ENCODE measurements around the gene CTSG.
"Not testable (repeated sequence)": the region's sequence is repeated elsewhere in the genome, so short reads cannot be mapped to it uniquely, and the experiment has no call there.

Gene CTSG, protein sequence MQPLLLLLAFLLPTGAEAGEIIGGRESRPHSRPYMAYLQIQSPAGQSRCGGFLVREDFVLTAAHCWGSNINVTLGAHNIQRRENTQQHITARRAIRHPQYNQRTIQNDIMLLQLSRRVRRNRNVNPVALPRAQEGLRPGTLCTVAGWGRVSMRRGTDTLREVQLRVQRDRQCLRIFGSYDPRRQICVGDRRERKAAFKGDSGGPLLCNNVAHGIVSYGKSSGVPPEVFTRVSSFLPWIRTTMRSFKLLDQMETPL

DNA sequence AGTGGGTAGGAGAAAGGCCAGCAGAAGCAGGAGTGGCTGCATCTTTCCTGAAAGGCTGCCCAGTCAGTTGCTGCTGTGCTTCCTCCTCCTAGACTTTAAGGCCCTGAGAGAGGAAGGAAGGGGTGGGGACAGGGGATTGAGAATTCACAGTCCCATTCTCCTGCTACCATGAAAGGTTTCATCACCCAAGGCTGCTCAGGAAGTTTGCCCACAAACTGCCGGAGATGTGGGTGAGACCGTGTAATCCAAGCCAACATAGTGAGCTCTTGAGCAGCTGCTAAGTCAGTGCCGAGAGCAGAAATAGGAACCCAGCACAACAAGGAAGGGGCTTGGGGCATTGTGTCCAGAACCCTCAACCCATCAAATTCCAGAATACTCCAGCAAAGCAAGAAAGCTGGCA is at the start of gene CTSG:
Gene CTSG (minus strand): TSS at position 69 of the 400 bp plus-strand sequence. CDS start 27 bp downstream, at position 42.
- no peak for DNase-seq

DNA sequence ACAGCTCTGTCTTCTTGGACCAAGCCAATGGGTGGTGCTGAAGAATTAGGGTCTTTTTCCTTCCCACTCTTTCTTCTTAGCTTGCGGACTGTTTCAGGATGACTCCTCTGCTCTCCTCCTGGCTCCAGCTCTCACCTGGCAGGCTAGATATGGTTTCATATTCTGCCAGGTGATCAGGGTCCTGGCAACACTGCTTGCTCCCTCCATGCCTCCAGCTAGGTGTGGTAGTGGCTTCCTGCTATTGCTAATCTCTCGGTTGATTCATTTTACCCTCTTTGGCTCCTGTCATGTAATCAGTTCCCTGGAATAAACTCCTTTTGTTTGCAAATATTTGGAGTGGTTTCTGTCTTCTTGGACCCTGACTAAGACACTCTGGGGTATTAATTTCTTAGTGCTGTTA is 37.7 kb upstream of the CTSG start:
- no peak for DNase-seq

DNA sequence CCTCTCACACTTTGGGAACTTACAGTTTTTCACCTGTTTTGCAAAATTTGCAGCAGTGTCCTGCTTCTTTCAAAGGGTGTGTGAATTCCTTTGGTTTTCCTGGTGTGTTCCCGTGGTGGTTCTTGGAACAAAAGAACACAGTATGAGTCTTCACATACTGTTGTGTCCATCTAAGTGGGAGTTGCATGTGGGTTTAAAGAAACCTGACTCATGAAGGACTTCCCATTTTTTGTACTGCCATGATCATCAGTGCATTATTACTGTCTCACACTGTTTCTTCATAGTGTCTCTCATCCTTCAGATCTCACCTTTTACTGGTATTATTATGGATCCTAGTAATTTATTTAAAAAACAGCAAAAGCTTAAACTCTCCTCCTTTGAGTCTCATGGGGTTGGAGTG is 37.2 kb upstream of the CTSG start:
- DNase-seq, result no peak

DNA sequence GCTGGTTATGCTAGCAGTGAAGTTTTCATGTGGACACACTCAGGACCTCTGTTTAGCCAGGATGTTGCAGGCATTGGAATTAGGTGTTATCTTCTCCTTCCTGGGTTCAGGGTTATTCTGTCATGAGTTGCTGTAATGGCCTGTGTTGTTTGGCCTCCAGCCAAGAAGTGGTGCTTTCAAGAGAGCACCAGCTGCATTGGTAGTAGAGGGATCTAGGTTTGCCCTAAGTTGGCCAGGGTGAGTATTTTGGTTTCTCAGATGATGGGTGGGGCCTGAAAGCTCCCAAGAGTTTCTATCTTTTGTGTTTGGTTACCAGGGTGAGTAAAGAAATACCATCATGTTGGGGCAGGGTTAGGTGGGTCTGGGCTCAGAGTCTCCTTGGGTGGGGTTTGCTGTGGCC is 36.1 kb upstream of the CTSG start:
- no peak for DNase-seq

DNA sequence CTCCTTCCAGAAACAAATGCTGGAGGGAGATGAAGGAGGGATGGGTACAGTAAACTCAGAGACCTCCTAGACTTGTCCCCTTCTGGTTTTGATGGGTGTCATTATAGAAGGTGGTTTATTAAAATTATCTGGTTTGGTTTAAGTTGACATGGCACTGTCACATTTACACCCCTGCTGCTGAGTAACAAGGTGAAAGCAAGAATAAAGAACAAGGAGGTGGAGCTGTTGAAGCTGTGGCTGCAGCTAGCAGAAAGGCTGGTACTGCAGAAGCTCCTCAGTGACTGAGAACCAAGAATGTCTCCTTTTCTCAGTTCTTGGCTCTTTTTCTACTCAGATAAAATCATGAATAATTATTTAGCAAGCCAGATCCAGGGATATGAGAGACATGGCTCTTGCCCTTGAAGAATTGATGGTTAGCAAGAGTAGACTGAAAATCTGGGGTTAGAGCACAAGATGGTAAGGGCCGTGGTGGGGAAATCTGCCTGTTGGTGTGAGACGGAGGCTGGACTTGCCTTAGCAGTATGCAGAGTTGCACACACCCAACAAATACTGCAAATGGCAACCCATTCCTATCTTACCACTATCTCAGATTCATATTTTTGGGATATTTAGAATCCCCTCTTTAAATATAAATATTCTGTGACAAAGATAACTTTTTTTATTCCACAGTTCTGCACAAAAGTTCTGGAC is 33.8 kb upstream of the CTSG start, which contains the start of gene GZMH:
Gene GZMH (minus strand): TSS at position 31 of the 690 bp plus-strand sequence. CDS start 72 bp downstream, outside the sequence.
- no peak for DNase-seq

DNA sequence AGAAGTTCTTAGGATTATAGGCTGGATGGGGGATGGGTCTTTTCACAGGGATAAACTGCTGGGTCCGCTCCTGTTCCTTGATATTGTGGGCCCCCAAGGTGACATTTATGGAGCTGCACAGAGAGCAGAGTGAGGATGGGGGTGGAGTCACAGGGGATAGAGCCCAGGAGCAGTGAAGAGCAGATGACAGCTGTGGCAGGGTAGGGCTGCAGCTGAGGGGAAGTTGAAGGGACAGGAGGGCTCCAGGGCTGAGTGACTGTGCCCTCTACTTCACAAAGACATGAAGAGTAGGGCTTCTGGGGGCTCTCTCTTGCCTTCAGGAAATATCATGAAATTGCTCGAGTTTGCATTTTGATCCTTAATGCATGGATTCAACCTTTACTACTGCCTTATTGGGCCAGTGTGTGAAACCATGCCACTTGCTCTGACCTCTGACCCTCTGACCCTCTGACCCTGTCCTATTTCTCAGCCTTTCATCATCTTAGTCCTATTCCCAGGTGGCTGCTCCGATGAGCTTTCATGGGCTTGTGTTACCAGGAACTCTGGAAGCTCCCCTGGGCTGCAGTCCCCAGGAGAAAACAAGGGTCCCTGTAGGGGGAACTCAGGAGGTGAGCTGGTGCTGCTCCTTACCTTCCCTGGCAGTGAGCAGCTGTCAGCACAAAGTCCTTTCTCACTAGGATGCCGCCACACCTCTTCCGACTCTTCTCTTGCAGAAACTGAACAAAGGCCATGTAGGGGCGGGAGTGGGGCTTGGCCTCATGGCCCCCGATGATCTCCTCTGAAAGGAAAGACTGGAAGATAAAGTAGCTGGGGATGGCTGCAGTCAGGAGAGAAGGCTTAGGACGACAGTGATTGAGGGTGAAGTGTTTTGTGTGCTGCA is 31.8 kb upstream of the CTSG start:
- DNase-seq, result no peak

DNA sequence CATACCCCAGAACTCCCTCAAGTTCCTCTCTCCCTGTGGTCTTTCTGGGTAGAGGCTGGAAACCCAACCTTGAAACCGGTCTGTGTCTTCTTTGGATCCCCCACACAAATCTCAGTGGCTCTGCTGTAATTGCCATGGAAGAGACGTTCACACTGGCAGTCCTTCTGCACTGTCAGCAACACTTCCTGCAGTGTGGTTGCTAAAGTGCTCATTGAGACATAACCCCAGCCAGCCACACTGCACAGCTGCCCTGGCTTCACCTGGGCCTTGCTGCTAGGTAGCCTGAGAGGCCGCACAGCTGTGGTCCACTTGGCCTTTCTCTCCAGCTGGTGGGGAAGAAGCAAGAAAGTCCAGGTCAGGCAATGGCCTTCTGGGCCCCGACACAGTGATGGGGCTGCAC is 31.0 kb upstream of the CTSG start:
- no peak for DNase-seq

DNA sequence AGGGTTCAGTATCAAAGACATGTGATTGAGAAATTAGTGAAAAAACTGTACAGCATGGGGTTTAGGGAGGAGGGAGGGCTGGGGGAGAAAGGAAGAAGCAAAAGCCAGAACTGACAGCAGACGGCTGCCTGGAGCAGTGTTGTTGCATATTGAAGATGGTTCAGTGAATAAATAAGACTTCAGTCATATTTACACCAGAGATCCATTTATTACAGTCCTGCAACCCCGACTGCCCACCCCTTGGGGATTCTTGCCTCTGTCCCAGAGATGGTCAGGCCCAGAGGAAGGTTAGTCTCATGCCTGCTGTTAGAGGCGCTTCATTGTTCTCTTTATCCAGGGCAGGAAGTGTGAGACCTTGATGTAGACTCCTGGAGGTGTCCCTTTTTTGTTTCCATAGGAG is 30.2 kb upstream of the CTSG start:
- no peak for DNase-seq

DNA sequence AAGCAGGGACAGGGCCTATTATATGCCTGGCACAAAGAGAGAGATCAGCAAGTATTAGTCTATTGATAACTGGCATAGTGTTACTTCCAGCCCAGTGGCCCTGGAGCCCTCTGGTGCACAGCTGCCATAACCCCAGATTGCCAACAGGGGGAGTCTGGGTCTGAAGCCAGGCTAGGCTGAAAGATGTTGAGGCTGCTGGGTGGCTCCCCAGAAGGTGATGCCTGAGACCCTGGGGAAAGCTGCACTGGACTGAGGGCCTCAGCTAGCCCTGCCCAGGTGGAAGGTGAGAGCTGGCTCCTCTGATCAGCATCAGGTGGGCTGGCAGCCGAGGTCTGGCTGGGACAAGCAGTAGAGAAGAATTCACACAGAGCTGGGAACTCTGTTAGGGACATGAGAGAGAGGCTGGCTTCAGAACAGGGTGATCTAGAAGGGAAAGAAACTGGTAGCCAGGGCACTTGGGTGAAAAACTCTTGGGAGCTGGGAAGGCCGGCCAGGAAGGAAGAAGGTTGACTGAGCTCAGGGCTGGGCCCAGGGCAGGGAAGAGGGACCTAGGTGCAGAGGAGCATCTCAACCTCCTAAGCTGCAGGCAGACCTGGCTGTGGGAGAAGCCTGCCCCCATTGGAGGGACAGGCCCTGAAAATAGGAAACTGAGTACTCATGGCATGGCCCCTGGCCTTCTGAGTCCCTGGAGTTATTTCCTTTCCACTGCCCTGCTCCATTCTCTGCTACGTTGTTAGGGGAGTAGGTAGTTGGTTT is 29.6 kb upstream of the CTSG start:
- DNase-seq, result no peak

DNA sequence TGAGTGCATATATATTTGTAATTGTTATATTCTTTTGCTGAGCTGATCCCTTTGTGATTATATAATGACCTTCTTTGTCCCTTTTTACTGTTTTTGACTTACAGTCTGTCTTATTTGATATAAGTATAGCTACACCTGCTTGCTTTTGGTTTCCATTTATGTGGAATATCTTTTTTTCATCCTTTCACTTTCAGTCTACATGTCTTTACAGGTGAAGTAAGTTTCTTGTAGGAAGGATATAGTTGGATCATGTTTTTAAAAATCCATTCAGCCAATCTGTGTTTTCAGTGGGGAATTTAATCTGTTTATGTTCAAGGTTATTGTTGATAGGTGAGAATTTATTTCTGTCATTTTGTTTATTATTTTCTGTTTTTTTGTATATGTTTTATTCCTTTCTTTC is 21.4 kb upstream of the CTSG start:
- DNase-seq, result no peak

DNA sequence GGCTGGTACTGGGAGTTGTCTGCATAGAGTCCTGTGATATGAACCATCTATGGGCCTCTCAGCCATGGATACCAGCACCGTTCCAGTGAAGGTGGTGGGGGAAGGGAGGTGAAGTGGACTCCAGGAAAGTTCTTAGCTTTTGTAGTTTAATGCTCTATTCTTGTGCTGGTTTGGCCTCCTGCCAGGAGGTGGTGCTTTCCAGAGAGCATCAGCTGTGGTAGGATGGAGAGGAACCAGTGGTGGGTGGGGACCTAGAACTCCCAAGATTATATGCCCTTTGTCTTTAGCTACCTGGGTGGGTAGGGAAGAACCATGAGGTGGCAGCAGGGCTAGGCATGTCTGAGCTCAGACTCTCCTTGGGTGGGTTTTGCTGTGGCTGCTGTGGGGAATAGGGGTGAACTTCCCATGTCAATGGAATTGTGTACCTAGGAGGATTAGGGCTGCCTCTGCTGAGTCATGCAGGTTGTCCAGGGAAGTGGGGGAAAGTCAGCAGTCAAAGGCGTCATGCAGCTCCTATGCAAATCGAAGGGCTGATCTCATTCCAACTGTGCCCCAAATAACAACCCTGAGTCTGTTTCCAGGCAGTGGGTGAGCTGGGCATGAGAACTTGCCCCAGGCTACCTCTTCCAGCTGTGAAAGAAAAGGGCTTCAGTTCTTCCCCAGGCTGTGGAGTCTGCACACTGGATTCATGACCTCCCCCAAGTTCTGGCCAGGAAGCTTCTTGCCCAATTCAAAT is 19.2 kb upstream of the CTSG start:
- no peak for DNase-seq

DNA sequence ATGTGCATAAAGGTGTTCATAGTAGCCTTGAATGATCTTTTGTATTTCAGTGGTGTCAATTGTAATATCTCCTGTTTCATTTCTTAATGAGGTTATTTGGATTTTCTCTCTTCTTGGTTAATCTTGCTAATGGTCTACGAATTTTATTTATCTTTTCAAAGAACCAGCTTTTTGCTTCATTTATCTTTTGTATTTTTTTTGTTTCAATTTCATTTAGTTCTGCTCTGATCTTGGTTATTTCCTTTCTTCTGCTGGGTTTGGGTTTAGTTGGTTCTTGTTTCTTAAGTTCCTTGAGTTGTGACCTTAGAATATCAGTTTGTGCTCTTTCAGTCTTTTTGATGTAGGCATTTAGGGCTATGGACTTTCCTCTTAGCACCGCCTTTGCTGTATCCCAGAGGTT is 15.0 kb upstream of the CTSG start:
- DNase-seq, result not testable (repeated sequence)

DNA sequence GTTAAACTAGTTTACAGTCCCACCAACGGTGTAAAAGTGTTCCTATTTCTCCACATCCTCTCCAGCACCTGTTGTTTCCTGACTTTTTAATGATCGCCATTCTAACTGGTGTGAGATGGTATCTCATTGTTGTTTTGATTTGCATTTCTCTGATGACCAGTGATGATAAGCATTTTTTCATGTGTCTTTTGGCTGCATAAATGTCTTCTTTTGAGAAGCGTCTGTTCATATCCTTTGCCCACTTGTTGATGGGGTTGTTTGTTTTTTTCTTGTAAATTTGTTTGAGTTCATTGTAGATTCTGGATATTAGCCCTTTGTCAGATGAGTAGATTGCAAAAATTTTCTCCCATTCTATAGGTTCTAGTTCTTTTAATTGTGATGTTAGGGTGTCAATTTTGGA is 8.4 kb upstream of the CTSG start:
- DNase-seq, result not testable (repeated sequence)

DNA sequence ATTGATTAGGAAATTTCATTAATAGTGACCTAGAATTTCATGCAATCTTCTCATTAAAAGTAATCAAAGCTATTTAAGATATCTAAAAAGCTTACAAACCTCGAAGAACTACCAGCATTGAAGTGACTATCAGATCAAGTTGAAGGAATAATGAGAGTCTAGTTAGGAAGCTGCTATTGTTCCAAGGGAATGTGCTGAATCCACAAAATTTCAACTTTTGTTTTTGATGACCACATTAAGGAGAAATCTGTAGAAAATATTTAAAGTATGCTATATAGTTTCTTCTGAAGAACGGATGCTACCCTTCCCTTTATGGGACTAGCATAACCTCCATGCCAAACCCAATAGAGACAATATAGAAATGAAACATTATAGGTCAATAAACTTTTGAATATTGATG is 2.5 kb upstream of the CTSG start:
- DNase-seq, result no peak

DNA sequence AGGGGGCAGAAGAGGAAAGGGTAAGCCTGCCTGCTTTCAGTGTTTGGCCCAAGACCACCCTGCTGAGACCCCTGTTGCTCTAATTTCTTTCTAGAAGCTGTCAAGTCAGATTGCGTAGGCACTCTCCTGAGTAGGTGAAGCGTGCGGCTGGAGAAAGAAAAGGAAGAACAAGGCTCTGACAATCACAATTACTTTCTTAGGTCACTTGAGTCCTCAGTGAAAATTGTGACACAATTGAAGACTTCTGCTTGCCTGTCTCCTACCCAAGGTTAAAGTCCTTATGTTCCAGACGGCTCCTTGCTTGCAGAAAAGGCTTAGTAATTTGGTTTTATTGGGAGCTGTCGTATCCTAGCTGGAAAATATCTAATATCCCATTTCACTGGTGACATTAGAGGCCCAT is 721 bp upstream of the CTSG start:
- no peak for DNase-seq

DNA sequence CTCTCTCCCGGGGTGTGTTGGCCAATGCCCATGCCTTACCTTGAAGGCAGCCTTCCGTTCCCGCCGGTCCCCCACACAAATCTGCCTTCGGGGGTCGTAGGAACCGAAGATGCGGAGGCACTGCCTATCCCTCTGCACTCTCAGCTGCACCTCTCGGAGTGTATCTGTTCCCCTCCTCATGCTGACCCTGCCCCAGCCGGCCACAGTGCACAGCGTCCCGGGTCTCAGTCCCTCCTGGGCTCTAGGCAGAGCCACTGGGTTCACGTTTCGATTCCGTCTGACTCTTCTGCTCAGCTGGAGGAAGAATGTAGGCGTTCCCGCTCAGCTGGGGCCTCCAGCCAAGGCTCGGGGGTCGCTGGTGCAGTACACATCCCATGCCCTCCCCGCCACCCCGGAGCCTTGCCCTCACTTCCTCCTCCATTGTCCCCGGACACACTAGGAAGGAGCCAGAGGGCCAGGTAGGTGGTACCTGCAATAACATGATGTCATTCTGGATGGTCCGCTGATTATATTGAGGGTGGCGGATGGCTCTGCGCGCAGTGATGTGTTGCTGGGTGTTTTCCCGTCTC is 1.8 kb downstream of the CTSG start:
- DNase-seq, result no peak

DNA sequence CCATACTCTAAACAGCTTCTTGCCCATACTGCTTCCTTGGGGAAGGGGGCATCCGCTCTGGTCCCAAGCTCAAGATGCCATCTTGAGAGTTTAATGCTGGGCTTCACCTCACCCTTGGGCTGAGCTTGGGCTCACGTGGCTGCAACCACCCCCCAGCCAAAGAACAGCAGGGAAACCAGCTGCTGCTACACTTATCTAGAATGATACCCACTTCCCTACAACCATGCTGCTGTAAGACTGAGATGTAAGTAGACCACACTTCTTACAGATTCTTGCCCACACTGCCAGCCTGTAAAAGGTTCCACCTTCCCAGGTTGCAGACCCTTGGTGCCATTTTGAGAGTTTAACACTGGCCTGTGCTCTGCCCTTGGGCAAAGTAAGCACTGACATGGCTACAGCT is 9.7 kb downstream of the CTSG start:
- DNase-seq, result no peak

DNA sequence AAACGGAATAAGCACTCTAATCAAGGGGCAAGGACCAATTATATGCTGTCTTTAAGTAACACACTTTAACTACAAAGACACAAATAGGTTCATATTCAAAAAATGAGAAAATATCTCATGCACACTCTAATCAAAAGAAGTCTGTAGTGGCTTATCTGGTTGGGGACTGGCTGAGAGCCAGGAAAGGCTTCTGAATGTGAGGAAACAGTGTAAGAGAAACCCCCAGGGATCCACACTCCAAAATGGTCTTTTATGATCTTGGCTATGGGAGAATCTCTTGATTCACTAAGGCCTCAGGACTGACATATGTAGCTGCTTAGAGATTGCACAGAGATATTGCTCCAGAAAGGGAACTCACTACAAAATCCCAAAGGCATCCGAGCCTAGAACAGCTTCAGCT is 10.3 kb downstream of the CTSG start:
- DNase-seq, result no peak

DNA sequence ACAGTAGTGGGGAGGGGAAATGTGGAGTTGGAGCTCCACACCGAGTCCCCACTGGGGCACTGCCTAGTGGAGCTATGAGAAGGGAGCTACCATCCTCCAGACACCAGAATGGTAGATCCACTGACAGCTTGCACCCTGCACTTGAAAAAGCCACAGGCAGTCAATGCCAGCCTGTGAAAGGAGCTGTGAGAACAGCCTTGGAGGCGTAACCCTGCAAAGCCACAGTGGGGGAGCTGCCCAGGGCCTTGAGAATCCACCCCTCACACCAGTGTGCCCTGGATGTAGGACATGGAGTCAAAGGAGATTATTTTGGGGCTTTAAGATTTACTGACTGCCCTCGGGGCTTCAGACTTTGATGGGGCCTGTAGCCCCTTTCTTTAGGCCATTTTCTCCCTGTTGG is 12.5 kb downstream of the CTSG start:
- DNase-seq, result no peak

DNA sequence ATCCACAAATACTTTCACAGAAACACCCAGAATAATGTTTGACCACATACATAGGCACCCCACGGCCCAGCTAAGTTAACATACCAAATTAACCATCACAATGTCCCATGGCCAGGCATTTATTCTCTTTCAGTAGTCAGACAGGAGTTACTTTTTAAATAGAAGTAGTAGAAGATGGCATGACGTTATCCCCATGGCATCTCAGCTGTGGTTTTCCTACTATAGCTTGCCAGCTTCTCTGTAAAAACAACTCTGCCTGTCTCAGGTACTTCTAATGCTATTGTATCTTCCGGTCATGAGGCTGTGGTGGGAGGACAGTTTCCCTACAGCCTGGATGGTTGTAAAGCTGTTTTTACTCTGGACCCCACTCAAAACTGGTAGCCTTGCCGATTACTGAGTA is 19.3 kb downstream of the CTSG start:
- DNase-seq, result no peak

DNA sequence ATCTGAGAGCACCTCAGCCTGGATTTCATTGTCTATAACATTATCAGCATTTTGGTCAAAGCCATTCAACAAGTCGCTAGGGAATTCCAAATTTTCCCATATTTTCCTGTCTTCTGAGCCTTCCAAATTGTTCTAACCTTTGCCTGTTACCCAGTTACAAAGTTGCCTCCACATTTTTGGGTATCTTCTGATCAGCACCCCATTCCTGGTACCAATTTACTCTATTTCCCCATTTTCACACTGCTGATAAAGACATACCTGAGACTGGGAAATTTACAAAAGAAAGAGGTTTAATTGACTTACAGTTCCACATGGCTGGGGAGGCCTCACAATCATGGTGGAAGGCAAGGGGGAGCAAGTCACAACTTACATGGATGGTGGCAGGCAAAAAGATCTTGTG is 27.0 kb downstream of the CTSG start:
- DNase-seq, result not testable (repeated sequence)

Measured in T1000 (cell line).